HS-27A (cell line): ENCODE data around the gene PRKACA.

Source experiments
- DNase-seq: peaks from one replicate; pipeline ENCODE4 v3.0.0-alpha.2; 2012; ENCODE audit warnings: low read depth, missing footprints

PRKACA gene

GRCh38 chr19:14093117-14093823, 24.3 kb downstream of the PRKACA start:
- no peak for DNase-seq

- DNase-seq: no peak
Observed at GRCh38 chr19:14091813-14092462, 25.6 kb downstream of the PRKACA start.

- DNase-seq: no peak
Observed at GRCh38 chr19:14091081-14091812, 26.3 kb downstream of the PRKACA start.

- DNase-seq: no peak
Observed at GRCh38 chr19:14090509-14091080, 27.0 kb downstream of the PRKACA start, which contains the start of gene SAMD1. Gene SAMD1 (minus strand): TSS chr19:14090751.

- DNase-seq: no peak
Observed at GRCh38 chr19:14089662-14090508, 27.7 kb downstream of the PRKACA start.

GRCh38 chr19:14089412-14089661, 28.2 kb downstream of the PRKACA start:
- no peak for DNase-seq

- DNase-seq: no peak
Observed at GRCh38 chr19:14088634-14089411, 28.7 kb downstream of the PRKACA start.

GRCh38 chr19:14086098-14086497, 31.5 kb downstream of the PRKACA start:
- no peak for DNase-seq

GRCh38 chr19:14085309-14085995, 32.1 kb downstream of the PRKACA start, which contains the start of gene C19orf67:
Gene C19orf67 (minus strand): TSS chr19:14085783. CDS start chr19:14085627, 156 bp downstream.
- DNase-seq: no peak

GRCh38 chr19:14082675-14082960, 34.9 kb downstream of the PRKACA start:
- DNase-seq: no peak

GRCh38 chr19:14081797-14082674, 35.5 kb downstream of the PRKACA start:
- no peak for DNase-seq

- peak; percentile 98 for DNase-seq
Observed at GRCh38 chr19:14080887-14081796, 36.4 kb downstream of the PRKACA start.

- DNase-seq: no peak
Observed at GRCh38 chr19:14078411-14078810, 39.2 kb downstream of the PRKACA start.

GRCh38 chr19:14073925-14074838, 43.4 kb downstream of the PRKACA start:
- no peak for DNase-seq

GRCh38 chr19:14073261-14073924, 44.2 kb downstream of the PRKACA start:
- DNase-seq: no peak

- DNase-seq: no peak
Observed at GRCh38 chr19:14072535-14073260, 44.9 kb downstream of the PRKACA start, which contains the start of gene MISP3. Gene MISP3 (plus strand): TSS chr19:14072786. CDS start chr19:14073310, 524 bp downstream.
